ENCODE data around the gene SPOCK2. TPM values are rescaled to one million over a fixed set of nuclear protein-coding genes. Genes with fewer than 3 reads are reported as not detected.

The SPOCK2 gene
- total and polyA plus RNA-seq, 2 of the 4 experiments (the other 2 are of a cell fraction) = 0.02 TPM; not detected in 1

GRCh38 chr10:72134785-72135767, 46.7 kb upstream of the SPOCK2 start:
- Histone ChIP-seq H4K91ac (ENCODE audit: insufficient read depth, low read depth, low read length) (no peak overlapping the region), H3K36me3 (ENCODE audit: control insufficient read depth, insufficient read depth, low read length) (no peaks in the 10 kb centered on the region; the same call in 1 of the 2 replicates), H3K27me3 (ENCODE audit: control insufficient read depth, insufficient read depth, low read length) (no peaks in the 10 kb centered on the region), H3K9ac (ENCODE audit: low read depth, low read length) (no peak overlapping the region), H3K4me3 (ENCODE audit: insufficient read depth, low read depth, low read length) (no peak overlapping the region), H2AK9ac (replicated peaks; ENCODE audit: low read depth, low read length, poor library complexity) (no peak overlapping the region), H4K5ac (ENCODE audit: low read depth, low read length) (no peak overlapping the region), H3K27ac (ENCODE audit: insufficient read depth, low read length) (no peak overlapping the region), H2AK5ac (ENCODE audit: low read depth, low read length) (no peak overlapping the region), H4K8ac (ENCODE audit: low read depth in 2 of 2, low read length in 2 of 2) (no peak overlapping the region), H3K4ac (ENCODE audit: low read depth, low read length) (no peak overlapping the region), H3K4me2 (ENCODE audit: low read depth, low read length) (no peak overlapping the region), H2BK20ac (ENCODE audit: low read depth, low read length) (no peak overlapping the region), H2BK120ac (ENCODE audit: low read depth, low read length) (no peak overlapping the region), H2BK5ac (ENCODE audit: low read depth, low read length, poor library complexity, severe bottlenecking) (no peak overlapping the region), H3K4me1 (ENCODE audit: control insufficient read depth, insufficient read depth, low read length) (peaks cover 6% of the 10 kb centered on the region), H3K9me1 (ENCODE audit: insufficient read depth, low read length) (no peaks in the 10 kb centered on the region), H2BK15ac (ENCODE audit: low read depth, low read length) (no peak overlapping the region), H3K9me3 (ENCODE audit: control insufficient read depth, insufficient read depth, low read length) (no peaks in the 10 kb centered on the region; the same call in 1 of the 2 replicates), H2AFZ (replicated peaks; ENCODE audit: low read length, poor library complexity) (no peak overlapping the region), H3K18ac (ENCODE audit: low read depth, low read length) (no peak overlapping the region), H3K23ac (ENCODE audit: low read depth, low read length) (no peak overlapping the region), H3K79me1 (ENCODE audit: low read depth in 1 of 2, low read length in 2 of 2) (no peaks in the 10 kb centered on the region), H4K20me1 (ENCODE audit: insufficient read depth, low read length) (no peaks in the 10 kb centered on the region; the same call in 1 of the 2 replicates), H3K14ac (replicated peaks; ENCODE audit: low read depth, low read length) (no peak overlapping the region), H3K56ac (ENCODE audit: extremely low read depth, insufficient read depth, low read length) (no peak overlapping the region)
- CTCF ChIA-PET = interaction anchor here (0.6 kb wide), 1 partner anchor 87 kb away, joined by 4 read pairs; no protein-coding TSS in a partner anchor
- BruUV-seq (replicated peaks) = no TSS peak
- no peak for DNase-seq
- WGBS, 2 experiments (ENCODE audit: extremely low coverage in 2 of 2, insufficient read length in 1 of 2) = 100% methylated on average over 1 of the region's 10 CpGs; no CpG with 5 or more reads in 1 of the 2 experiments
- no peak for ATAC-seq (ENCODE audit: low read depth)
- in situ Hi-C loops (cut with MboI; ENCODE audit: low sequenced_read_pairs) (no loop called here), dilution Hi-C loops (cut with HindIII; ENCODE audit: low sequenced_read_pairs, unreplicated experiment) (no loop called here), intact Hi-C loops (cut with micrococcal nuclease) (loop anchor here (5.0 kb wide), 2 partner anchors 42 to 82 kb away; partner anchors contain the start of genes ANAPC16 and ASCC1)
- TF ChIP-seq FOS (IDR thresholded peaks at IDR 0.05; ENCODE audit: low read depth, low read length) (no peak), MAFK (IDR thresholded peaks at IDR 0.05; ENCODE audit: low read depth, low read length) (no peak), SMC3 (IDR thresholded peaks at IDR 0.05; ENCODE audit: low read depth, low read length) (no peak), NFE2L2 (IDR thresholded peaks at IDR 0.05; ENCODE audit: low read depth, low read length) (no peak), CHD1 (IDR thresholded peaks at IDR 0.05; ENCODE audit: low read depth, low read length) (no peak), MAZ (IDR thresholded peaks at IDR 0.05; ENCODE audit: borderline replicate concordance, low read depth, low read length) (no peak), MXI1 (IDR thresholded peaks at IDR 0.05; ENCODE audit: borderline replicate concordance, low read depth, low read length) (no peak), POLR2A (IDR thresholded peaks at IDR 0.05; ENCODE audit: low read depth, low read length) (no peak), BHLHE40 (IDR thresholded peaks at IDR 0.05; ENCODE audit: low read depth, low read length) (no peak), RCOR1 (IDR thresholded peaks at IDR 0.05; ENCODE audit: insufficient replicate concordance, low read length) (no peak), ELK1 (IDR thresholded peaks at IDR 0.05; ENCODE audit: borderline replicate concordance, low read depth, low read length) (no peak), USF2 (IDR thresholded peaks at IDR 0.05; ENCODE audit: low read depth, low read length) (no peak)
- POLR2A ChIA-PET (ENCODE audit: unreplicated experiment) = no interaction called here
